IPS DF 4.7 (cell line): ENCODE results near the gene NPIPA3.
"Not testable (repeated sequence)": the region's sequence is repeated elsewhere in the genome, so short reads cannot be mapped to it uniquely, and the experiment has no call there.

Experiments
- DNase-seq: peaks from one replicate; pipeline ENCODE4 v3.0.0-alpha.2; 2013; ENCODE audit warnings: low spot score; ENCODE audit errors: extremely low read depth

NPIPA3 gene

GRCh38 chr16:14703156-14704011 is at the start of gene NPIPA3:
NPIPA3 (plus strand) TSS chr16:14703411; CDS start chr16:14708944, 5,533 bp downstream.
- DNase-seq: not testable (repeated sequence)

DNA sequence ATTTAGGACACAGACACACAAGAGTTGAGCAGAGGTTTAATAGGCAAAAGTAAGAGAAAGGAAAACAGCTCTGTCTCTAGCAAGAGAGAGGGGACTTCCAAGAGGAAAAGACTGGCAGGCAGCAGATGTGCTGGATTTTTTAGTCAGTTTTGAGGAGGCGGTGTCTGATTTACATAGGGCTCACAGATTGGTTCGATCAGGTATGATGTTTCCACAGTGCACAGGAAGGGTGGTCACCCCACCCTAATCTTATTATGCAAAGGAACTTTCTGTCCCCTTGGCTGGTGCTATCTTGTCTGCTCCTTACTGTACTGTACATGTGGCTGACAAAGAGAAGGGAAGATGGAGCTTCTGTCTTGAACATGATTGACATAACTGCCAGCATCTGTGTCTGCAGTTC is 45.1 kb upstream of the NPIPA3 start:
- no peak for DNase-seq

- DNase-seq: no peak
These were observed 35.6 kb upstream of the NPIPA3 start for GRCh38 chr16:14667347-14668266.

DNA sequence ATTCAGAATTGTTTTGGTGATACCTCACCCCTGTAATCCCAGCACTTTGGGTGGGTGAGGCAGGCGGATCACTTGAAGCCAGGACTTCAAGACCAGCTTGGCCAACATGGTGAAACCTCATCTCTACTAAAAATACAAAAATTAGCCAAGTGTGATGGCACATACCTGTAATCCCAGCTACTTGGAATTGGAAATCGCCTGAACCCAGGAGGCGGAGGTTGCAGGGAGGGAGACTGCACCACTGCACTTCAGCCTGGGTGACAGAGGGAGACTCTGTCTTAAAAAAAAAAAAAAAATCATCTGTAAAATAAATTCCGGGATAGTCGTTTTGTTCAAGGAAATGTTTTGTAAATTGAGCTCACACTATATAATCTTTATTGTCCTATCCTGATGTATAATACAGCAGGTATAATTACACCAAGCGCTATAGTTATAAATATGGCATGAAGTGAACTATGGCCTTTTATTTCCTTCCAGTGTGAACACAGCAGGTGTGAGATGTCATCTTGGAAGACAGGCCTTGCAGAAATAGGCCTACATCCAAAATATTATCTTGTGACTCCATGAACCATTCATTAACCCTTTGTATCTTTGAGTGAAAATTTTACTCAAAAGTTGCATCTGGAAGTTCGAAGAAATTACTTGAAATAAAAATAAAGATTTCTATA is 34.5 kb upstream of the NPIPA3 start:
- no peak for DNase-seq

DNA sequence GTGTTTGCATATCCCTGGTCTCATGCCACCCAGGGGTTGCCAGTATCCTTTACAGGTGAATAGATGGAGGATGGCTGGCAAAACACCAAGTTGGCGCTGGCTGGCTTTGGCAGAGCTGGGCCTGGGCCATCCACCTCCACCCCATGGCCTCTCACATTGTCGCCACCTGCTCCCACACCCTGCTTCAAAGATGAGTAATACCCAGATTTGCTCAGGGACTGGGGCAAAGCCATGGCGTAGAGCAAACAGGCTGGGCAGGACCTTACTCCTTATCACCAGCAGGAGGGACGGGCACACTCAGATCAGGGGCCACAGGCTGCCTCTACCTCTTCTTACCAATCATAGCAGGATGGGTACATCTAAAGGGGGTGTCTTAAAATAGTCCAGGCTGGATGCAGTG is 33.4 kb upstream of the NPIPA3 start:
- no peak for DNase-seq

GRCh38 chr16:14672403-14672971 is 30.7 kb upstream of the NPIPA3 start:
- DNase-seq: no peak

DNA sequence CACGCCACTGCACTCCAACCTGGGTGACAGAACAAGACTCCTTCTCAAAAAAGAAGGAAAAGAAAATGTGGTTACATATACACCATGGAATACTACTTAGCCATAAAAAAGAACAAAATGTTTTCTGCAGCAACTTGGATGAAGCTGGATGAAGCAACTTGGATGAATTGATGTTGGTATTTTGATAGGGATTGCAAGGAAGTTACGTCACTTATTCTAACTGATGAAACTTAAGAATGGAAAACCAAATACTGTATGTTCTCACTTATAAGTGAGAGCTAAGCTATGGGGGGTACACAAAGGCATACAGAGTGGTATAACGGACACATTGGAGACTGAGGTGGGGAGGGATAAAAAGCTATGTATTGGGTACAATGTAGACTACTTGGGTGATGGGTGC is 26.6 kb upstream of the NPIPA3 start:
- DNase-seq: no peak

DNA sequence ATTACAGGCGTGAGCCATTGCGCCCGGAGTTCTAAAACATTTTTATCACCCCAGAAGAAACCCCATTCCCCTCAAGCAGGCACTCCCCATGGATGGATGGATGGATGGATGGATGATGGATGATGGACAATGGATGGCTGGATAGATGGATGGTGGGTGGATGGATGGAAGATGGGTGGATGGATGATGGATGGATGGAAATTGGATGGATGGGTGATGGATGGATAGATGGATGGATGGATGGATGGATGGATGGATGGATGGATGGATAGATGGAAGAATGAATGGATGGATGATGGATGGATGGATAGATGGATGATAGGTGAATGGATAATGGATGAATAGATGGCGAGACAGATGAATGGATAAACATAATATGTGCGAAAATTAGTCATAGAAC is 25.6 kb upstream of the NPIPA3 start:
- DNase-seq: no peak

DNA sequence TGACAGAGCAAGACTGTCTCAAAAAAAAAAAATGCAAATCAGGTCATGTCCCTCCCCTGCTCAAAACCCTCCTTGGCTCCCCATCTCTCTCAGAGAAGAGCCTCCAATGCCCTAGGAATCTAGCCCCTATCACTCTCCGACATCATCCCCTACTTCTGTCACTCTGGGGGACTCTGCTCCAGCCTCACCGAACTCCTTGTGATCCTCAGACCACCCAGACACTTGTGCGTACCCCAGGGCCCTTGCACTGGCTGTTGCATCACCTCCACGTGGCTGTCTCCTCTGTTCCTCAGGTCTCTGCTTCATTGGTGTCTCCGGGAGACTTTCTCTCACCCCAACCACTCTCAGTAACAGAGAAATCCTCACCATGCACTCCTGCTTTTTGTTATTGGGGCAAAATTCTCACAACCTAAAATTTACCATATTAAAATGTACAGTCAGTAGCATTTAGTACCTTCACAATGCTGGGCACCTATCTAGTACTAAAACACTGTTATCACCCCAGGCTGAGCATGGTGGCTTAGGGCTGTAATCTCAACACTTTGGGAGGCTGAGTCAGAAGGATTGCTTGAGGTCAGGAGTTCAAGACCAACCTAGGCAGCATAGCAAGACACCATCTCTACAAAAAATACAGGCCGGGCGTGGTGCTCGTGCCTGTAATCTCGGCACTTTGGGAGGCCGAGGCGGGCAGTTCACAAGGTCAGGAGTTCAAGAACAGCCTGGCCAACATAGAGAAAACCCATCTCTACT is 24.3 kb upstream of the NPIPA3 start:
- DNase-seq: no peak

- DNase-seq: not testable (repeated sequence)
These were observed 22.8 kb upstream of the NPIPA3 start for GRCh38 chr16:14680396-14680795.

- no peak for DNase-seq
These were observed 22.1 kb upstream of the NPIPA3 start for GRCh38 chr16:14681115-14681514.

- DNase-seq: no peak
These were observed 21.1 kb upstream of the NPIPA3 start for GRCh38 chr16:14682121-14682520.

- not testable (repeated sequence) for DNase-seq
These were observed 17.1 kb upstream of the NPIPA3 start for GRCh38 chr16:14685870-14686793.

GRCh38 chr16:14694129-14694528 is 9.1 kb upstream of the NPIPA3 start, which contains the start of gene PLA2G10:
PLA2G10 (minus strand) TSS chr16:14694308; CDS start chr16:14694229, 79 bp downstream.
- not testable (repeated sequence) for DNase-seq

DNA sequence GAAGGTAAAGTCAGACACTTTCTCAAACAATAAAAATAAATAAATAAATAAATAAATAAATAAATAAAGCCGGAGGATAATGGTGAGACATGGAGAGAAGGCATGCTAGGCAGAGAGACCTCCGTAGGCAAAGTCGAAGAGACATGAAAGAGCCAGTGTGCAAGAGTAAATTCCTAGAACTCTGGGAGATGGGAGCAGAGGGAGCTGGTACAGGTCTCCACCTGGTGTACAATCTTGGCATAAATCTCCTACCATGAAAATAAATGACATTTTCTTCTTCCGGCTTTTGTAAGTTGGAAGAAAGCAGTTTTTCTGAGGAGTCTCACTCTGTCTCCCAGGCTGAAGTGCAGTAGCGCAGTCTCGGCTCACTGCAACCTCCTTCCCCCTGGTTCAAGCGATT is 1.4 kb upstream of the NPIPA3 start:
- DNase-seq: not testable (repeated sequence)

GRCh38 chr16:14702672-14703071 is 539 bp upstream of the NPIPA3 start:
- DNase-seq: not testable (repeated sequence)

GRCh38 chr16:14733233-14733632 is 30.0 kb downstream of the NPIPA3 start:
- DNase-seq: not testable (repeated sequence)

- DNase-seq: not testable (repeated sequence)
These were observed 37.7 kb downstream of the NPIPA3 start for GRCh38 chr16:14740832-14741385.

- not testable (repeated sequence) for DNase-seq
These were observed 38.6 kb downstream of the NPIPA3 start for GRCh38 chr16:14741794-14742193.
